PFSK-1 (cell line): ENCODE data around the gene PRLR.

Source experiments
- FOXP2 ChIP-seq: optimal IDR thresholded peaks from 2 replicates; pipeline ENCODE3; 2011; ENCODE audit warnings: borderline replicate concordance, control low read depth, inconsistent platforms; ENCODE audit not compliant: insufficient read depth; ENCODE audit errors: extremely low read length, extremely low read depth
- POLR2AphosphoS5 ChIP-seq: IDR thresholded peaks from 2 replicates; pipeline ENCODE4 v1.6.1; 2012; ENCODE audit warnings: low read depth, mild to moderate bottlenecking, control low read depth, low read length, moderate library complexity
- REST ChIP-seq, 2 experiments: IDR thresholded peaks; 2 replicates each; pipeline versions ENCODE4 v1.6.1 to v1.8.0; 2011 to 2012; ENCODE audit warnings: low read depth in 2 of 2, low read length in 2 of 2, control low read depth in 1 of 2, inconsistent platforms in 1 of 2, mild to moderate bottlenecking in 1 of 2, moderate library complexity in 1 of 2; ENCODE audit not compliant: insufficient read depth in 1 of 2
- SIN3A ChIP-seq: IDR thresholded peaks from 2 replicates; pipeline ENCODE4 v1.6.1; 2012; ENCODE audit warnings: mild to moderate bottlenecking, low read length, moderate library complexity, borderline replicate concordance; ENCODE audit not compliant: insufficient read depth
- TAF1 ChIP-seq: IDR thresholded peaks from 2 replicates; pipeline ENCODE4 v1.6.1; 2012; ENCODE audit warnings: low read length, control low read depth, borderline replicate concordance; ENCODE audit not compliant: insufficient read depth

Gene PRLR

GRCh38 chr5:35069188-35069587, 161.1 kb downstream of the PRLR start:
- TF ChIP-seq REST (IDR thresholded peaks at IDR 0.05; ENCODE audit: insufficient read depth in 1 of 2, low read depth in 2 of 2, low read length in 2 of 2) (no peak), TAF1 (no peak), SIN3A (no peak), POLR2AphosphoS5 (no peak), FOXP2 (no peak)

- no peak for TF ChIP-seq POLR2AphosphoS5
- TF ChIP-seq FOXP2, result no peak
- no peak for TF ChIP-seq REST (IDR thresholded peaks at IDR 0.05; ENCODE audit: insufficient read depth in 1 of 2, low read depth in 2 of 2, low read length in 2 of 2)
- TF ChIP-seq SIN3A, result no peak
- no peak for TF ChIP-seq TAF1
Observed at GRCh38 chr5:35067985-35068384, 162.3 kb downstream of the PRLR start.

- no peak for TF ChIP-seq POLR2AphosphoS5
- TF ChIP-seq REST (IDR thresholded peaks at IDR 0.05; ENCODE audit: insufficient read depth in 1 of 2, low read depth in 2 of 2, low read length in 2 of 2), result no peak
- TF ChIP-seq SIN3A, result no peak
- no peak for TF ChIP-seq TAF1
- no peak for TF ChIP-seq FOXP2
Observed at GRCh38 chr5:35066260-35066795, 164.0 kb downstream of the PRLR start.

GRCh38 chr5:35063414-35063813, 166.9 kb downstream of the PRLR start:
- no peak for TF ChIP-seq TAF1
- no peak for TF ChIP-seq REST (IDR thresholded peaks at IDR 0.05; ENCODE audit: insufficient read depth in 1 of 2, low read depth in 2 of 2, low read length in 2 of 2)
- no peak for TF ChIP-seq FOXP2
- no peak for TF ChIP-seq SIN3A
- no peak for TF ChIP-seq POLR2AphosphoS5

GRCh38 chr5:35061211-35061770, 169.0 kb downstream of the PRLR start:
- no peak for TF ChIP-seq TAF1
- no peak for TF ChIP-seq REST (IDR thresholded peaks at IDR 0.05; ENCODE audit: insufficient read depth in 1 of 2, low read depth in 2 of 2, low read length in 2 of 2)
- no peak for TF ChIP-seq POLR2AphosphoS5
- no peak for TF ChIP-seq SIN3A
